Measurements from ENCODE around the gene MXD1. TPM values are rescaled to one million over a fixed set of nuclear protein-coding genes. Genes with fewer than 3 reads are reported as not detected.

The MXD1 gene
- total RNA-seq, 1 experiment from 2014 or later, result 3.7 TPM

DNA sequence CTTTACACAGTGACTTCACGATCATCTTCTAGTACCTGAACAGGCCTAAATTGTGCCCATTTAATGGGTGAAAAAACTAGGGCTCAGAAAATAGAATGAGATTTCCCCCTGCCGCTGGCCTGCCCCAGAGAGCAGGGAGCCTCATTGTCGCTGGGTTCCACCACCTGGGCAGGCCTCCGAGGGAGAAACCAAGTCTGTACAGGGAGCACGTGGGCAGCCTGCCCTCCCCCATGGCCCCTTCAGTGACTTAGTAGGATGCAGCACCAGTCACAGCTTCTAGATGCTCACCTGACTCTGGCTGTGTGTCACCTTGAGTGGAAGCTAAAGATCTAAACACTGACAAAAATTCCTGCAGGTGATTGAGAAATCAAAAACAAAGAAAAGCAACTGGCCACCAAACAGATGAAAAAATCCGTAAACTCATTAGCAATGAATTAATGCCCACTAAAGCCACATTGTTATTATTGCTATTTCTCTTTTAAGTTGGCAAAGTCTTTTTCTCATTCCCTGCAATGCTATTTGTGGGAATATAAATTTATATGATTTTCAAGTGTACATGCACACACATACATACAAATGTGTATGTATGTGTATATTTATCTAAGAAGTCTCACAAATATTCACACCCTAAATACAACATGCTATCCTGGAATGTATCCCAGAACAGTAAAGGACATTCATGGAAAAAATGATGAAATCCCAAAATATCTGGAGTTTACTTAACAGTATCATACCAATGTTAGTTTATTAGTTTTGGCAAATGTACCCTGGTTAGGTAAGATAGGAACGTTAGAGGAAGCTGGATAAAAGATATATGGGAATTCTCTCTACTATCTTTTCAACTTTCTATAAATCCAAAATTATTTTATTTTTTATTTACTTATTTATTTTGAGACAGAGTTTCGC is 65.2 kb downstream of the MXD1 start:
- Histone ChIP-seq H3K14ac (ENCODE audit: insufficient read depth, low read length) (no peak overlapping the region), H3K27me3 (ENCODE audit: insufficient read depth, low read length) (no peaks in the 10 kb centered on the region), H2AK5ac (ENCODE audit: insufficient read length, low read length) (no peak overlapping the region), H3K56ac (ENCODE audit: insufficient read length, low read depth, low read length) (no peak overlapping the region), H3K79me2 (ENCODE audit: insufficient read depth, low read length) (no peaks in the 10 kb centered on the region), H3K4me1 (ENCODE audit: insufficient read depth, low read length) (no peaks in the 10 kb centered on the region; the same call in 1 of the 2 replicates), H4K5ac (ENCODE audit: insufficient read length, low read depth, low read length) (no peak overlapping the region), H3K27ac (ENCODE audit: insufficient read length, low read depth, low read length) (no peak overlapping the region), H3K79me1 (ENCODE audit: insufficient read depth, low read depth, low read length, poor library complexity, severe bottlenecking) (no peaks in the 10 kb centered on the region), H2BK120ac (ENCODE audit: low read depth, low read length, poor library complexity, severe bottlenecking) (no peak overlapping the region), H3K23me2 (ENCODE audit: insufficient read length, low read depth, low read length, poor library complexity, severe bottlenecking) (no peaks in the 10 kb centered on the region), H3K9me3 (ENCODE audit: control insufficient read depth, low read depth, low read length) (no peaks in the 10 kb centered on the region), H2BK12ac (ENCODE audit: insufficient read length, low read depth, low read length) (no peak overlapping the region), H4K91ac (ENCODE audit: insufficient read length, low read depth, low read length) (no peak overlapping the region), H3K9ac (ENCODE audit: extremely low read depth, insufficient read length, low read length) (no peak overlapping the region), H2BK20ac (ENCODE audit: low read depth, low read length, poor library complexity, severe bottlenecking) (no peak overlapping the region), H2BK15ac (ENCODE audit: low read depth, low read length) (no peak overlapping the region), H4K20me1 (ENCODE audit: control insufficient read depth, insufficient read depth, insufficient read length) (no peaks in the 10 kb centered on the region), H4K8ac (replicated peaks; ENCODE audit: insufficient read length, low read depth, low read length) (no peak overlapping the region), H2BK5ac (ENCODE audit: insufficient read length, low read length) (no peak overlapping the region), H2AFZ (ENCODE audit: low read length) (no peak overlapping the region), H3K23ac (ENCODE audit: insufficient read length, low read depth, low read length) (no peak overlapping the region), H3K4me2 (ENCODE audit: insufficient read depth, insufficient read length, low read length) (no peak overlapping the region), H3T11ph (ENCODE audit: low read length) (no peak overlapping the region), H3K18ac (ENCODE audit: insufficient read length, low read depth, low read length) (no peak overlapping the region), H3K4ac (ENCODE audit: low read depth, low read length) (no peak overlapping the region)
- peak overlapping the region in 1 of 3 experiments; percentile 64; a peak in 1 of 7 replicates for H3K27ac Mint-ChIP-seq
- peaks cover 0 to 2% (median 0%) of the 10 kb centered on the region in 3 experiments; a peak in 1 of 7 replicates for H3K36me3 Mint-ChIP-seq (ENCODE audit: insufficient read depth in 1 of 3, low read depth in 3 of 3)
- DNase-seq, result no peak
- TF ChIP-seq, protein P1, sequence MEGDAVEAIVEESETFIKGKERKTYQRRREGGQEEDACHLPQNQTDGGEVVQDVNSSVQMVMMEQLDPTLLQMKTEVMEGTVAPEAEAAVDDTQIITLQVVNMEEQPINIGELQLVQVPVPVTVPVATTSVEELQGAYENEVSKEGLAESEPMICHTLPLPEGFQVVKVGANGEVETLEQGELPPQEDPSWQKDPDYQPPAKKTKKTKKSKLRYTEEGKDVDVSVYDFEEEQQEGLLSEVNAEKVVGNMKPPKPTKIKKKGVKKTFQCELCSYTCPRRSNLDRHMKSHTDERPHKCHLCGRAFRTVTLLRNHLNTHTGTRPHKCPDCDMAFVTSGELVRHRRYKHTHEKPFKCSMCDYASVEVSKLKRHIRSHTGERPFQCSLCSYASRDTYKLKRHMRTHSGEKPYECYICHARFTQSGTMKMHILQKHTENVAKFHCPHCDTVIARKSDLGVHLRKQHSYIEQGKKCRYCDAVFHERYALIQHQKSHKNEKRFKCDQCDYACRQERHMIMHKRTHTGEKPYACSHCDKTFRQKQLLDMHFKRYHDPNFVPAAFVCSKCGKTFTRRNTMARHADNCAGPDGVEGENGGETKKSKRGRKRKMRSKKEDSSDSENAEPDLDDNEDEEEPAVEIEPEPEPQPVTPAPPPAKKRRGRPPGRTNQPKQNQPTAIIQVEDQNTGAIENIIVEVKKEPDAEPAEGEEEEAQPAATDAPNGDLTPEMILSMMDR (conservative IDR thresholded peaks at IDR 0.05), result no peak
- no peak overlapping the region; a peak in 2 of 5 replicates for H3K4me3 Mint-ChIP-seq
- peaks cover 1% of the 10 kb centered on the region for H3K27me3 Mint-ChIP-seq (ENCODE audit: low read depth)
- H3K9me3 Mint-ChIP-seq, result no peaks in the 10 kb centered on the region
- H3K4me1 Mint-ChIP-seq, result peaks cover 14 to 19% of the 10 kb centered on the region in 2 experiments
- no CpG with 5 or more reads among the region's 8 CpGs for WGBS (ENCODE audit: extremely low coverage, insufficient read length, low lambda C conversion rate)

Data from H9 (cell line).